ENCODE measurements around the gene LCE2C.

DNA sequence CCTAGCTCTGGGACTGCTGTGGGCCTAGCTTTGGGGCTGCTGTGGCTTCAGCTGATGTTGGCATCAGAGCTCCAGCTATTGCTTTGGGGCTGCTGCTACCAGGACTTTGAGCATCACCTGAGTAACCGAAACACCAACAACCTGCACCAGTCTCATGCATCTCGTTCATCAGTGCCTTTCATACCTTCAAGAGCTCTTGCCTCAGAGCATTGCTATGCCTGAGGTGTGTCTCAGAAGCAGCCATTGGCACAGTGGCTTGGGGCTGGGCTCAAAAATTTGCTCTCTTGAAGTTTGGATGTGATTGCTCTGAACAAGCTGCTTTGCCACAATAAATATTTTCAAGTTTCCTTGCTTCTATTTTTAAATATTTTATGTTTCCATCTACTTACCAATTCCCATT lies 18.6 kb upstream of the LCE2C start:
- TF ChIP-seq, protein P1, sequence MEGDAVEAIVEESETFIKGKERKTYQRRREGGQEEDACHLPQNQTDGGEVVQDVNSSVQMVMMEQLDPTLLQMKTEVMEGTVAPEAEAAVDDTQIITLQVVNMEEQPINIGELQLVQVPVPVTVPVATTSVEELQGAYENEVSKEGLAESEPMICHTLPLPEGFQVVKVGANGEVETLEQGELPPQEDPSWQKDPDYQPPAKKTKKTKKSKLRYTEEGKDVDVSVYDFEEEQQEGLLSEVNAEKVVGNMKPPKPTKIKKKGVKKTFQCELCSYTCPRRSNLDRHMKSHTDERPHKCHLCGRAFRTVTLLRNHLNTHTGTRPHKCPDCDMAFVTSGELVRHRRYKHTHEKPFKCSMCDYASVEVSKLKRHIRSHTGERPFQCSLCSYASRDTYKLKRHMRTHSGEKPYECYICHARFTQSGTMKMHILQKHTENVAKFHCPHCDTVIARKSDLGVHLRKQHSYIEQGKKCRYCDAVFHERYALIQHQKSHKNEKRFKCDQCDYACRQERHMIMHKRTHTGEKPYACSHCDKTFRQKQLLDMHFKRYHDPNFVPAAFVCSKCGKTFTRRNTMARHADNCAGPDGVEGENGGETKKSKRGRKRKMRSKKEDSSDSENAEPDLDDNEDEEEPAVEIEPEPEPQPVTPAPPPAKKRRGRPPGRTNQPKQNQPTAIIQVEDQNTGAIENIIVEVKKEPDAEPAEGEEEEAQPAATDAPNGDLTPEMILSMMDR (IDR thresholded peaks at IDR 0.05) = no peak
- no peak for TF ChIP-seq POLR2A (IDR thresholded peaks at IDR 0.05)

Data from body of pancreas (tissue), 4 donors.